Measurements from ENCODE around the gene ANKRD12.

Gene ANKRD12

GRCh38 chr18:9106800-9107584 is 29.6 kb upstream of the ANKRD12 start:
- Histone ChIP-seq H3K79me2 (ENCODE audit: low read length) (peaks cover 98% of the 10 kb centered on the region), H2AFZ (ENCODE audit: low read depth, low read length) (no peak overlapping the region), H3K9me3 (ENCODE audit: insufficient read depth, low read length) (no peaks in the 10 kb centered on the region), H3K4me1 (ENCODE audit: low read length) (peaks cover 49% of the 10 kb centered on the region), H3K4me3 (ENCODE audit: low read length) (peak overlapping the region; percentile 88), H4K20me1 (ENCODE audit: insufficient read depth, low read length) (peaks cover 67% of the 10 kb centered on the region), H3K36me3 (replicated peaks; ENCODE audit: low read depth, low read length) (peaks cover 82% of the 10 kb centered on the region), H3K27me3 (ENCODE audit: low read depth, low read length) (no peaks in the 10 kb centered on the region), H3K4me2 (ENCODE audit: low read length) (peak overlapping the region; percentile 85), H3K27ac (ENCODE audit: low read length) (peak overlapping the region; percentile 98), H3K9ac (ENCODE audit: low read length) (peak overlapping the region; percentile 96)
- no peak for TF ChIP-seq EZH2phosphoT487 (IDR thresholded peaks at IDR 0.05; ENCODE audit: low read depth)
- TF ChIP-seq, protein P1, sequence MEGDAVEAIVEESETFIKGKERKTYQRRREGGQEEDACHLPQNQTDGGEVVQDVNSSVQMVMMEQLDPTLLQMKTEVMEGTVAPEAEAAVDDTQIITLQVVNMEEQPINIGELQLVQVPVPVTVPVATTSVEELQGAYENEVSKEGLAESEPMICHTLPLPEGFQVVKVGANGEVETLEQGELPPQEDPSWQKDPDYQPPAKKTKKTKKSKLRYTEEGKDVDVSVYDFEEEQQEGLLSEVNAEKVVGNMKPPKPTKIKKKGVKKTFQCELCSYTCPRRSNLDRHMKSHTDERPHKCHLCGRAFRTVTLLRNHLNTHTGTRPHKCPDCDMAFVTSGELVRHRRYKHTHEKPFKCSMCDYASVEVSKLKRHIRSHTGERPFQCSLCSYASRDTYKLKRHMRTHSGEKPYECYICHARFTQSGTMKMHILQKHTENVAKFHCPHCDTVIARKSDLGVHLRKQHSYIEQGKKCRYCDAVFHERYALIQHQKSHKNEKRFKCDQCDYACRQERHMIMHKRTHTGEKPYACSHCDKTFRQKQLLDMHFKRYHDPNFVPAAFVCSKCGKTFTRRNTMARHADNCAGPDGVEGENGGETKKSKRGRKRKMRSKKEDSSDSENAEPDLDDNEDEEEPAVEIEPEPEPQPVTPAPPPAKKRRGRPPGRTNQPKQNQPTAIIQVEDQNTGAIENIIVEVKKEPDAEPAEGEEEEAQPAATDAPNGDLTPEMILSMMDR (IDR thresholded peaks at IDR 0.05; ENCODE audit: low read depth, low read length), result no peak

DNA sequence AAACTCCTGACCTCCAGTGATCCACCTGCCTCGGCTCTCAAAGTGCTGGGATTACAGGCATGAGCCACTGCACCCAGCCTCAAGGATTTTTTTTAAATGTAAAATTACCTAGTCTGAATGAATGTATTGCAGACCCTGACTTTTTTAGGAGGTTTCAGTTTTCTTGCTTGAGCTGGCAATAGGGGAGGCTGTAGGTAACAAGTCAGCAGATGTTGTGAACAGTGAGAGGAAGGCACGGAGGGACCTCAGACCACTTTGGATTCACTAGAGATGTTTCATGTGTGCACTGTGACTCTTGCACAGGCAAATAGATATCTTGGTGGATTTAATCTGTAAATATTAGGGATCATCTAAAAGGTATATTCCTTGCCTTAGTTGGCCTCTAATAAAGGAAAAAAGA is 27.7 kb upstream of the ANKRD12 start:
- H3K4me2 ChIP-seq (ENCODE audit: low read length), result peak overlapping the region; percentile 85
- peaks cover 71% of the 10 kb centered on the region for H4K20me1 ChIP-seq (ENCODE audit: insufficient read depth, low read length)
- peaks cover 77% of the 10 kb centered on the region for H3K36me3 ChIP-seq (replicated peaks; ENCODE audit: low read depth, low read length)
- H3K9me3 ChIP-seq (ENCODE audit: insufficient read depth, low read length), result no peaks in the 10 kb centered on the region
- peak overlapping the region; percentile 63 for H3K9ac ChIP-seq (ENCODE audit: low read length)
- H2AFZ ChIP-seq (ENCODE audit: low read depth, low read length), result no peak overlapping the region
- H3K27ac ChIP-seq (ENCODE audit: low read length), result peak overlapping the region; percentile 98
- no peaks in the 10 kb centered on the region for H3K27me3 ChIP-seq (ENCODE audit: low read depth, low read length)
- H3K79me2 ChIP-seq (ENCODE audit: low read length), result peaks cover 100% of the 10 kb centered on the region
- H3K4me3 ChIP-seq (ENCODE audit: low read length), result peak overlapping the region; percentile 88
- H3K4me1 ChIP-seq (ENCODE audit: low read length), result peaks cover 67% of the 10 kb centered on the region
- TF ChIP-seq, protein P1 (IDR thresholded peaks at IDR 0.05; ENCODE audit: low read depth, low read length), result no peak
- no peak for TF ChIP-seq EZH2phosphoT487 (IDR thresholded peaks at IDR 0.05; ENCODE audit: low read depth)

DNA sequence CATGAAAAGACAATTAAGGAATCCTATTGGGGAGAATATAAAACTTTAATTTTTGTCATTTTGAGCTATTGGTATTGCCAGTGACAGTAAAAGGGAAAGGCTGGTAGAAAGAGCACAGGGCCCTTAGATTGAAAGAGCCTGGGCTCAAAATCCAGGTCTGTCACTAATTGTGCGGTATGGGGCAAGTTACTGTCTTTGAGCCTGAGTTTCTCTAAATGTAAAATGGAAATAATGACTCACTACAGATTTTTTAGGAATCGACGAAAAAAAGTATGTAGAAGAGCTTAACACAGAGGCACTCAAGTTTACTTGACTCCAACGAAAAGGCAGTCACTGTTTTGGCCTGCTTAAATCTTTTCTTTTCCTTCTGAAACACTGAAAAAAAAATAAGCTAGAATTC is 27.1 kb upstream of the ANKRD12 start:
- Histone ChIP-seq H3K27me3 (ENCODE audit: low read depth, low read length) (no peaks in the 10 kb centered on the region), H4K20me1 (ENCODE audit: insufficient read depth, low read length) (peaks cover 71% of the 10 kb centered on the region), H3K27ac (ENCODE audit: low read length) (peak overlapping the region; percentile 98), H3K9me3 (ENCODE audit: insufficient read depth, low read length) (no peaks in the 10 kb centered on the region), H3K9ac (ENCODE audit: low read length) (peak overlapping the region; percentile 63), H3K36me3 (replicated peaks; ENCODE audit: low read depth, low read length) (peaks cover 70% of the 10 kb centered on the region), H3K4me3 (ENCODE audit: low read length) (peak overlapping the region; percentile 88), H3K4me2 (ENCODE audit: low read length) (peak overlapping the region; percentile 85), H2AFZ (ENCODE audit: low read depth, low read length) (no peak overlapping the region), H3K79me2 (ENCODE audit: low read length) (peaks cover 100% of the 10 kb centered on the region), H3K4me1 (ENCODE audit: low read length) (peaks cover 73% of the 10 kb centered on the region)
- TF ChIP-seq EZH2phosphoT487 (IDR thresholded peaks at IDR 0.05; ENCODE audit: low read depth), result no peak
- TF ChIP-seq, protein P1 (IDR thresholded peaks at IDR 0.05; ENCODE audit: low read depth, low read length), result no peak

DNA sequence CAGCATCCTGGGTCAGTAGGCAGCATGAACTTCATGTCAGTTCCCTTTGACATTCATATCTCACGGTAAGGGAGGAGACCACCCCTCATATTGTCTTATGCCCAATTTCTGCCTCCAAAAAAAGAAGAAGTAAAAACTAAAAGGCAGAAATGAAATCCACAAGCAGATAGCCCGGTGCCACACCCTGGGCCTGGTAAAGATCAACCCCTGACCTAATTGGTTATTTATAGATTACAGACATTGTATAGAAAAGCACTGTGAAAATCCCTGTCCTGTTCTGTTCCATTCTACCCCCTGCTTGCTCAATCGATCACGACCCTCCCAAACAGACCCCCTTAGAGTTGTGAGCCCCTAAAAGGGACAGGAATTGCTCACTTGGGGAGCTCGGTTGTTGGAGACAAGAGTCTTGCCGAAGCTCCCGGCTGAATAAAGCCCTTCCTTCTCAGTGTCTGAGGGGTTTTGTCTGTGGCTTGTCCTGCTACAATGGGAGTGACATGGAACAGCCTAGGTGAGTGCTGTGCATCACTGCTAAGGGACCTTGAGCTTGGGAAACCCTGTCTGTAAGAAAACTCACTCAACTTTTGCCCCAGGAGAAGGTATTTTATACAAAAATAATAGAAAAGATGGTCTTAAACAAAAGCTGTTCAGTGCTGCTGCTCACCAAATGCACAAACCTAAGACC is 23.0 kb upstream of the ANKRD12 start:
- peaks cover 100% of the 10 kb centered on the region for H3K79me2 ChIP-seq (ENCODE audit: low read length)
- H3K4me2 ChIP-seq (ENCODE audit: low read length), result peak overlapping the region; percentile 87
- peak overlapping the region; percentile 92 for H3K9ac ChIP-seq (ENCODE audit: low read length)
- H3K9me3 ChIP-seq (ENCODE audit: insufficient read depth, low read length), result no peaks in the 10 kb centered on the region
- H3K4me1 ChIP-seq (ENCODE audit: low read length), result peaks cover 89% of the 10 kb centered on the region
- no peaks in the 10 kb centered on the region for H3K27me3 ChIP-seq (ENCODE audit: low read depth, low read length)
- peak overlapping the region; percentile 98 for H3K27ac ChIP-seq (ENCODE audit: low read length)
- no peak overlapping the region for H2AFZ ChIP-seq (ENCODE audit: low read depth, low read length)
- peak overlapping the region; percentile 75 for H3K4me3 ChIP-seq (ENCODE audit: low read length)
- H4K20me1 ChIP-seq (ENCODE audit: insufficient read depth, low read length), result peaks cover 33% of the 10 kb centered on the region
- peaks cover 54% of the 10 kb centered on the region for H3K36me3 ChIP-seq (replicated peaks; ENCODE audit: low read depth, low read length)
- TF ChIP-seq EZH2phosphoT487 (IDR thresholded peaks at IDR 0.05; ENCODE audit: low read depth), result no peak
- TF ChIP-seq, protein P1 (IDR thresholded peaks at IDR 0.05; ENCODE audit: low read depth, low read length), result no peak
